ENCODE results near the gene HMGN3. TPM values are rescaled to one million over a fixed set of nuclear protein-coding genes. Genes with fewer than 3 reads are reported as not detected.

The HMGN3 gene
- polyA plus RNA-seq, 1 of the 3 experiments (the other 2 are of a cell fraction) = 64.5 TPM

DNA sequence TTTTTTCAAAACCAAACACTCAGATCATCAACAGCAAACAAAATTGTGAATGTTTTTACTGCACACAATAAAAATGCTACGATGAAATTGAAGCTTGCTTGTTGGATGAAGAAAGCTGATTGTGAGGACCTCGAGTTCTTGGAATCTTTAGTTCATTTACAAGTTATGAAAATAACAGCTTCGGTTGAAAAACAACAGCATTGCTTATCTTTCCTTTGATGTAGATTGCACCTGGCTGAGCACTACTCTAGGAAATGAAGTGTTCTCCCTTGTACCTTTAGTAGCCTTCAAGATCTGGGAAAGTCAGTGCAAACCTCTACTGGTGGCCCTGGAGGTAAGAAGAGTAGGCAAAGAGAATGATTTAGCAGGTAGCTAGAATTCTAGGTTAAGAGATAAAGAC lies 2.2 kb upstream of the HMGN3 start:
- no peaks in the 10 kb centered on the region for H3K9me3 ChIP-seq
- ChIA-PET POLR2A (no interaction called here), CTCF (no interaction called here)
- WGBS (ENCODE audit: low lambda C conversion rate) = 74% methylated on average over 3 of the region's 3 CpGs
- no peak for TF ChIP-seq RCOR1 (IDR thresholded peaks at IDR 0.05; ENCODE audit: low read length)
- no peak for TF ChIP-seq EP300 (IDR thresholded peaks at IDR 0.05; ENCODE audit: borderline replicate concordance in 1 of 2, low read depth in 1 of 2, low read length in 1 of 2)
- TF ChIP-seq, protein P1, sequence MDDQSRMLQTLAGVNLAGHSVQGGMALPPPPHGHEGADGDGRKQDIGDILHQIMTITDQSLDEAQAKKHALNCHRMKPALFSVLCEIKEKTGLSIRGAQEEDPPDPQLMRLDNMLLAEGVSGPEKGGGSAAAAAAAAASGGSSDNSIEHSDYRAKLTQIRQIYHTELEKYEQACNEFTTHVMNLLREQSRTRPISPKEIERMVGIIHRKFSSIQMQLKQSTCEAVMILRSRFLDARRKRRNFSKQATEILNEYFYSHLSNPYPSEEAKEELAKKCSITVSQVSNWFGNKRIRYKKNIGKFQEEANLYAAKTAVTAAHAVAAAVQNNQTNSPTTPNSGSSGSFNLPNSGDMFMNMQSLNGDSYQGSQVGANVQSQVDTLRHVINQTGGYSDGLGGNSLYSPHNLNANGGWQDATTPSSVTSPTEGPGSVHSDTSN (IDR thresholded peaks at IDR 0.05) = no peak
- TF ChIP-seq CHD2 (IDR thresholded peaks at IDR 0.05; ENCODE audit: low read length, partially characterized antibody) = no peak
- no peak for TF ChIP-seq EZH2phosphoT487 (IDR thresholded peaks at IDR 0.05; ENCODE audit: borderline replicate concordance, low read depth)
- no peak for TF ChIP-seq GATA2 (CRISPR knock-in tag; IDR thresholded peaks at IDR 0.05)
- TF ChIP-seq GABPA (IDR thresholded peaks at IDR 0.05; ENCODE audit: low read depth) = no peak
- no peak for TF ChIP-seq MEF2A (IDR thresholded peaks at IDR 0.05; ENCODE audit: borderline replicate concordance, low read depth)
- TF ChIP-seq NRF1 (IDR thresholded peaks at IDR 0.05; ENCODE audit: low read depth, low read length) = no peak
- TF ChIP-seq, protein P2, sequence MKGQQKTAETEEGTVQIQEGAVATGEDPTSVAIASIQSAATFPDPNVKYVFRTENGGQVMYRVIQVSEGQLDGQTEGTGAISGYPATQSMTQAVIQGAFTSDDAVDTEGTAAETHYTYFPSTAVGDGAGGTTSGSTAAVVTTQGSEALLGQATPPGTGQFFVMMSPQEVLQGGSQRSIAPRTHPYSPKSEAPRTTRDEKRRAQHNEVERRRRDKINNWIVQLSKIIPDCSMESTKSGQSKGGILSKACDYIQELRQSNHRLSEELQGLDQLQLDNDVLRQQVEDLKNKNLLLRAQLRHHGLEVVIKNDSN (IDR thresholded peaks at IDR 0.05; ENCODE audit: borderline replicate concordance, low read depth) = no peak
- TF ChIP-seq YY1 (IDR thresholded peaks at IDR 0.05; ENCODE audit: low read depth) = no peak
- TF ChIP-seq SMC3 (IDR thresholded peaks at IDR 0.05; ENCODE audit: low read depth, low read length) = no peak
- TF ChIP-seq RXRA (IDR thresholded peaks at IDR 0.05; ENCODE audit: borderline replicate concordance, low read depth) = no peak
- TF ChIP-seq FOXJ3 (CRISPR knock-in tag; IDR thresholded peaks at IDR 0.05) = no peak
- TF ChIP-seq ELF1 (IDR thresholded peaks at IDR 0.05) = no peak
- no peak for TF ChIP-seq NFIC (IDR thresholded peaks at IDR 0.05; ENCODE audit: borderline replicate concordance)
- H3K4me1 ChIP-seq (ENCODE audit: control insufficient read depth in 1 of 2, insufficient read depth in 2 of 2, low read depth in 1 of 2, low read length in 1 of 2) = peaks cover 4 to 6% of the 10 kb centered on the region in 2 experiments; a peak in 2 of 4 replicates
- peaks cover 9% of the 10 kb centered on the region for H3F3A ChIP-seq (replicated peaks; ENCODE audit: insufficient read depth)
- H3K27me3 ChIP-seq (ENCODE audit: insufficient read depth) = no peaks in the 10 kb centered on the region
- H4K20me1 ChIP-seq (ENCODE audit: insufficient read depth) = no peaks in the 10 kb centered on the region
- H3K9ac ChIP-seq = no peak overlapping the region
- H3K79me2 ChIP-seq (ENCODE audit: insufficient read depth) = peaks cover 17% of the 10 kb centered on the region
- DNase-seq = no peak
- no peak overlapping the region for H3K4me2 ChIP-seq
- H3K27ac ChIP-seq (ENCODE audit: low read depth in 2 of 2, low read length in 1 of 2) = no peak overlapping the region
- no peak overlapping the region for H2AFZ ChIP-seq (ENCODE audit: low read depth)
- H3K36me3 ChIP-seq (replicated peaks in 1 of 2; ENCODE audit: control insufficient read depth in 1 of 2, insufficient read depth in 2 of 2, low read length in 1 of 2) = no peaks in the 10 kb centered on the region
- no peaks in the 10 kb centered on the region for H3K9me2 ChIP-seq
- H3K4me3 ChIP-seq (ENCODE audit: low read depth in 2 of 2, low read length in 1 of 2) = no peak overlapping the region

DNA sequence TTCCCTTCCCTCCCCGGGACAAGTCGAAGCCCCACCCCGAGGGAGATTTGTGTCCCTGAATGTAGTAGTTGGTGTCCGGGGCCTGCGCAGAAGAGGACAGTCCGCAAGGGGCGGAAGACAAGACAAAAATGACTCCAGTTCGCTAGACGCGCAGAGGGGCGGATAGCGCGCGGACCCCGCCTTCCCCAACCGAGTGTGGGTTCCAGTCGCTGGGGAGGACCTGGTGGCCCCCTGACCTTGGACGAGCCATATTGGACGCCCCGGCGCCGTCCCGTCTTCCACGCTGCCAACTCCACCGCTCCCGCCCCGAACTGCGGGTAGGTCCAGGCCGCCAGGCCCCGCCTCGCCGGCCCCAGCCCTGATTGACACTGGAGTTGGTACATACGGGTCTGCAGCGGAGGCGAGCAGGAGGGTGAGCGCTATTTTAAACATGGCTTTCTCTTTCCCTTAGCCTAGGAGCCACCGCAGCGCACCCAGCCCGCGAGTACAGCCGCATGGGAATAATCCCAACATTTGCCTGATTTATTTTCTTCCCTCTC lies 802 bp downstream of the HMGN3 start:
- 0% methylated on average over 19 of the region's 41 CpGs for WGBS (ENCODE audit: low lambda C conversion rate)
- H3K79me2 ChIP-seq (ENCODE audit: insufficient read depth) = peaks cover 47% of the 10 kb centered on the region
- peaks cover 9% of the 10 kb centered on the region for H3F3A ChIP-seq (replicated peaks; ENCODE audit: insufficient read depth)
- peak overlapping the region; percentile 98 for H3K4me2 ChIP-seq
- H3K27me3 ChIP-seq (ENCODE audit: insufficient read depth) = no peaks in the 10 kb centered on the region
- peaks cover 0 to 4% of the 10 kb centered on the region in 2 experiments for H3K36me3 ChIP-seq (replicated peaks in 1 of 2; ENCODE audit: control insufficient read depth in 1 of 2, insufficient read depth in 2 of 2, low read length in 1 of 2)
- peak overlapping the region; percentile 88 to 93 for H3K27ac ChIP-seq (ENCODE audit: low read depth in 2 of 2, low read length in 1 of 2)
- peak overlapping the region; percentile 98 for H3K9ac ChIP-seq
- POLR2A ChIA-PET = interaction anchor here (1.1 kb wide), 1 partner anchor 155 kb away, joined by 4 read pairs; the partner anchor contains the start of gene PHIP
- peak overlapping the region; percentile 86 to 100 for H3K4me3 ChIP-seq (ENCODE audit: low read depth in 2 of 2, low read length in 1 of 2)
- no peaks in the 10 kb centered on the region for H4K20me1 ChIP-seq (ENCODE audit: insufficient read depth)
- no peaks in the 10 kb centered on the region for H3K9me2 ChIP-seq
- peaks cover 4 to 6% of the 10 kb centered on the region in 2 experiments; a peak in 2 of 4 replicates for H3K4me1 ChIP-seq (ENCODE audit: control insufficient read depth in 1 of 2, insufficient read depth in 2 of 2, low read depth in 1 of 2, low read length in 1 of 2)
- no peaks in the 10 kb centered on the region for H3K9me3 ChIP-seq
- CTCF ChIA-PET = interaction anchor here (0.6 to 1.4 kb wide), 4 partner anchors 10 to 635 kb away, joined by 3 to 4 read pairs (median 4); no protein-coding TSS in a partner anchor
- peak overlapping the region; percentile 100 for H2AFZ ChIP-seq (ENCODE audit: low read depth)
- peak; percentile 90 for DNase-seq
- TF ChIP-seq SMC3 (IDR thresholded peaks at IDR 0.05; ENCODE audit: low read depth, low read length) (no peak), GABPA (IDR thresholded peaks at IDR 0.05; ENCODE audit: low read depth) (0 out of 2 replicates have a peak, but pooled peaks have one; percentile 4), ELF1 (IDR thresholded peaks at IDR 0.05) (0 out of 2 replicates have a peak, but pooled peaks have one; percentile 29), POLR2AphosphoS5 (IDR thresholded peaks at IDR 0.05; ENCODE audit: low read depth, low read length) (peak; percentile 58; the same call in 1 of the 2 replicates), CHD2 (IDR thresholded peaks at IDR 0.05; ENCODE audit: low read length, partially characterized antibody) (no peak), EZH2phosphoT487 (IDR thresholded peaks at IDR 0.05; ENCODE audit: borderline replicate concordance, low read depth) (no peak), EP300 (IDR thresholded peaks at IDR 0.05; ENCODE audit: borderline replicate concordance in 1 of 2, low read depth in 1 of 2, low read length in 1 of 2) (no peak)
- TF ChIP-seq, protein P3, sequence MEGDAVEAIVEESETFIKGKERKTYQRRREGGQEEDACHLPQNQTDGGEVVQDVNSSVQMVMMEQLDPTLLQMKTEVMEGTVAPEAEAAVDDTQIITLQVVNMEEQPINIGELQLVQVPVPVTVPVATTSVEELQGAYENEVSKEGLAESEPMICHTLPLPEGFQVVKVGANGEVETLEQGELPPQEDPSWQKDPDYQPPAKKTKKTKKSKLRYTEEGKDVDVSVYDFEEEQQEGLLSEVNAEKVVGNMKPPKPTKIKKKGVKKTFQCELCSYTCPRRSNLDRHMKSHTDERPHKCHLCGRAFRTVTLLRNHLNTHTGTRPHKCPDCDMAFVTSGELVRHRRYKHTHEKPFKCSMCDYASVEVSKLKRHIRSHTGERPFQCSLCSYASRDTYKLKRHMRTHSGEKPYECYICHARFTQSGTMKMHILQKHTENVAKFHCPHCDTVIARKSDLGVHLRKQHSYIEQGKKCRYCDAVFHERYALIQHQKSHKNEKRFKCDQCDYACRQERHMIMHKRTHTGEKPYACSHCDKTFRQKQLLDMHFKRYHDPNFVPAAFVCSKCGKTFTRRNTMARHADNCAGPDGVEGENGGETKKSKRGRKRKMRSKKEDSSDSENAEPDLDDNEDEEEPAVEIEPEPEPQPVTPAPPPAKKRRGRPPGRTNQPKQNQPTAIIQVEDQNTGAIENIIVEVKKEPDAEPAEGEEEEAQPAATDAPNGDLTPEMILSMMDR (IDR thresholded peaks at IDR 0.05) = peak; percentile 30
- TF ChIP-seq, protein P4, sequence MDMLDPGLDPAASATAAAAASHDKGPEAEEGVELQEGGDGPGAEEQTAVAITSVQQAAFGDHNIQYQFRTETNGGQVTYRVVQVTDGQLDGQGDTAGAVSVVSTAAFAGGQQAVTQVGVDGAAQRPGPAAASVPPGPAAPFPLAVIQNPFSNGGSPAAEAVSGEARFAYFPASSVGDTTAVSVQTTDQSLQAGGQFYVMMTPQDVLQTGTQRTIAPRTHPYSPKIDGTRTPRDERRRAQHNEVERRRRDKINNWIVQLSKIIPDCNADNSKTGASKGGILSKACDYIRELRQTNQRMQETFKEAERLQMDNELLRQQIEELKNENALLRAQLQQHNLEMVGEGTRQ (IDR thresholded peaks at IDR 0.05; ENCODE audit: borderline replicate concordance, low read depth, low read length) = no peak
- TF ChIP-seq, protein P5, sequence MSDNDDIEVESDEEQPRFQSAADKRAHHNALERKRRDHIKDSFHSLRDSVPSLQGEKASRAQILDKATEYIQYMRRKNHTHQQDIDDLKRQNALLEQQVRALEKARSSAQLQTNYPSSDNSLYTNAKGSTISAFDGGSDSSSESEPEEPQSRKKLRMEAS (IDR thresholded peaks at IDR 0.05; ENCODE audit: low read depth) = 0 out of 2 replicates have a peak, but pooled peaks have one; percentile 17
- TF ChIP-seq, protein P1 (IDR thresholded peaks at IDR 0.05) = peak; percentile 96
